RWPE2 (cell line): ENCODE data around the gene TSPAN2.
"Not testable (repeated sequence)": the region's sequence is repeated elsewhere in the genome, so short reads cannot be mapped to it uniquely, and the experiment has no call there.

Experiments used
- ATAC-seq: fragments of 200-7000 bp; cut with Tn5 transposase; 3 replicates; pipeline ENCODE4 v1.9.1; 2021; ENCODE audit warnings: low read depth
- DNase-seq: peaks from one replicate; pipeline ENCODE4 v3.0.0-alpha.2; 2020; ENCODE audit warnings: low spot score
- H3K27ac ChIP-seq: fragments of 450-650 bp; 2 replicates; pipeline ENCODE4 v1.5.1; 2017; ENCODE audit warnings: mild to moderate bottlenecking; ENCODE audit not compliant: poor library complexity, severe bottlenecking
- H3K27me3 ChIP-seq: fragments of 250-450 bp; sonication (Bioruptor Pico); 2 replicates; pipeline ENCODE4 v1.5.1; 2021; ENCODE audit warnings: mild to moderate bottlenecking, moderate library complexity; ENCODE audit not compliant: insufficient read depth, poor library complexity, severe bottlenecking
- H3K36me3 ChIP-seq: fragments of 250-450 bp; sonication (Bioruptor Pico); 2 replicates; pipeline ENCODE4 v1.5.1; 2020; ENCODE audit warnings: low read depth, mild to moderate bottlenecking, moderate library complexity
- H3K4me1 ChIP-seq: fragments of 250-450 bp; sonication (Bioruptor Pico); 2 replicates; pipeline ENCODE4 v1.5.1; 2021; ENCODE audit warnings: mild to moderate bottlenecking, moderate library complexity; ENCODE audit not compliant: insufficient read depth, poor library complexity, severe bottlenecking
- H3K4me3 ChIP-seq: fragments of 250-450 bp; sonication (Bioruptor Pico); 2 replicates; pipeline ENCODE4 v1.5.1; 2021; ENCODE audit warnings: mild to moderate bottlenecking, moderate library complexity; ENCODE audit not compliant: severe bottlenecking
- H3K9me3 ChIP-seq: fragments of 250-450 bp; sonication (Bioruptor Pico); 2 replicates; pipeline ENCODE4 v1.5.1; 2021; ENCODE audit warnings: mild to moderate bottlenecking, moderate library complexity; ENCODE audit not compliant: severe bottlenecking
- CTCF ChIP-seq: fragments of 450-650 bp; IDR thresholded peaks from one replicate; pipeline ENCODE4 v1.5.1; 2017; ENCODE audit warnings: mild to moderate bottlenecking, moderate library complexity; ENCODE audit not compliant: poor library complexity, severe bottlenecking

TSPAN2 gene

GRCh38 chr1:115029526-115029925 lies 59.8 kb downstream of the TSPAN2 start, which contains the start of gene TSHB:
TSS of gene TSHB (plus strand) at chr1:115029826. CDS start at chr1:115033363, 3,537 bp downstream.
- TF ChIP-seq CTCF = no peak
- Histone ChIP-seq H3K27me3 (no peaks in the 10 kb centered on the region), H3K36me3 (no peaks in the 10 kb centered on the region), H3K27ac (no peak within 1 kb of the TSS), H3K4me3 (no peak within 1 kb of the TSS), H3K9me3 (no peaks in the 10 kb centered on the region), H3K4me1 (no peaks in the 10 kb centered on the region)
- no peak for DNase-seq
- ATAC-seq = no peak

- H3K27me3 ChIP-seq = peaks cover 4% of the 10 kb centered on the region
- no peak for ATAC-seq
- no peaks in the 10 kb centered on the region for H3K9me3 ChIP-seq
- H3K36me3 ChIP-seq = no peaks in the 10 kb centered on the region
- H3K27ac ChIP-seq = no peak overlapping the region
- DNase-seq = no peak
- no peaks in the 10 kb centered on the region for H3K4me1 ChIP-seq
- no peak overlapping the region for H3K4me3 ChIP-seq
- TF ChIP-seq CTCF = no peak
Observed at GRCh38 chr1:115023593-115023992, 65.7 kb downstream of the TSPAN2 start.

- Histone ChIP-seq H3K4me3 (no peak overlapping the region), H3K9me3 (no peaks in the 10 kb centered on the region), H3K36me3 (no peaks in the 10 kb centered on the region), H3K27me3 (peaks cover 4% of the 10 kb centered on the region), H3K27ac (no peak overlapping the region), H3K4me1 (no peaks in the 10 kb centered on the region)
- ATAC-seq (no peak), DNase-seq (no peak)
- TF ChIP-seq CTCF = no peak
Observed at GRCh38 chr1:115021145-115021544, 68.2 kb downstream of the TSPAN2 start.

- not testable (repeated sequence) for ATAC-seq, H3K36me3 ChIP-seq, H3K4me3 ChIP-seq, H3K27ac ChIP-seq, H3K27me3 ChIP-seq, H3K4me1 ChIP-seq, H3K9me3 ChIP-seq, DNase-seq
Observed at GRCh38 chr1:115019549-115019948, 69.8 kb downstream of the TSPAN2 start.

GRCh38 chr1:115013792-115014191 lies 75.5 kb downstream of the TSPAN2 start:
- ATAC-seq (no peak), DNase-seq (no peak)
- H3K36me3 ChIP-seq = no peaks in the 10 kb centered on the region
- H3K27ac ChIP-seq = no peak overlapping the region
- no peaks in the 10 kb centered on the region for H3K4me1 ChIP-seq
- no peaks in the 10 kb centered on the region for H3K9me3 ChIP-seq
- no peak overlapping the region for H3K4me3 ChIP-seq
- no peaks in the 10 kb centered on the region for H3K27me3 ChIP-seq
- no peak for TF ChIP-seq CTCF

GRCh38 chr1:115012434-115012833 lies 76.9 kb downstream of the TSPAN2 start:
- ATAC-seq (no peak), DNase-seq (no peak)
- H3K4me3 ChIP-seq = no peak overlapping the region
- TF ChIP-seq CTCF = no peak
- H3K36me3 ChIP-seq = no peaks in the 10 kb centered on the region
- H3K27ac ChIP-seq = no peak overlapping the region
- H3K9me3 ChIP-seq = no peaks in the 10 kb centered on the region
- H3K4me1 ChIP-seq = no peaks in the 10 kb centered on the region
- H3K27me3 ChIP-seq = no peaks in the 10 kb centered on the region
